ENCODE measurements around the gene COX6B2.

The COX6B2 gene

DNA sequence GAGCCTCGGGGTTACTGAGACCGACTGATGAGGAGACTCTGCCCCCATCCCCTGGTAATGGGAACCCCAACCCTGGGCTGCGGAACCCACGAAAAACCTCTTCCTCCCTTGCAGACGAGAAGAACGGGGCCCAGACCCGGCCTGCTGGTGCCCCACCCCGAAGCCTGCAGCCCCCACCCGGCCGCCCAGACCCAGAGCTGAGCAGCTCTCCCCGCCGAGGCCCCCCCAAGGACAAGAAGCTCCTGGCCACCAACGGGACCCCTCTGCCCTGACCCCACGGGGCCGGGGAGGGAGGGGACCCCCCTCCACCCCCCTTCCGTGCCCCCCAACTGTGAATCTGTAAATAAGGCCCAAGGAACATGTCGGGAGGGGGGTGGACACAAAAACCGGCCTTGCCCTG, 42.7 kb downstream of the COX6B2 start:
- no peak for DNase-seq

DNA sequence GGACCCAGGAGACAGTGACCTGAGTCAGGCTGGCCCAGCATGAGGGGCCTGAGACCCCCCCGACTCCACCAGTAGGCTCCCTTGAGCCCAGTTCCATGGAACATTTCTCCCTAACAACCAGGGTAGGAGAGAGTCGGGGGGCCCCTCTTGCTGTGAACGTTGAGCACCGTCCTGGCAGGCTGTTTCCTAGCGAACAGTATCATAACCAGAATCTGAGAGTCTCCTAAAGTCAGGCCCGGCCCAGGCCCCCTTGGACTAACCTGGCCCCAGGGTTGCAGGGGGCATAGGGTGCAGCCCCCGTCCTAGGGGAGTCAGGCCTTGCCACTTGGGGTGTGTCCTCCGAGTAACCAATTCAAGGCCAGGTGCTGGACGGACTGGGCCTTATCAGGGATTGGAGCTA, 43.1 kb downstream of the COX6B2 start:
- no peak for DNase-seq

DNA sequence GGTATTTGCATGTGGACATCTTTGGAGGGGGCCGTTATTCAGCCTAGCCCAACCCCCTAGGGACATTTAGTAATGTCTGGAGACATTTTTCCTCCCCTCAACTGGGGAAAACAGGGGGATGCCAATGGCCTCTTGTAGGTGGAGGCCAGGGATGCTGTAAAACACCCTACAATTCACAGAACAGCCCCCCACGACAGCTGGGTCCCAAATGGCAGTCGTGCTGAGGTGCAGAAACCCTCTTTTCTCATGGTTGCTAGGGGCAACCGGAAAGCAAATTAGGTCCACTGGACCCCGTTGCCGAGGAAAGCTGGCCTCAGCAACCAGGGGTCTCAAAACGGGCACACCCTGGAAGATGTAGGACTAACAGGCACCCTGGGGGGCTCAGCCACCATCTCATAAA, 44.0 kb downstream of the COX6B2 start:
- DNase-seq: no peak

DNA sequence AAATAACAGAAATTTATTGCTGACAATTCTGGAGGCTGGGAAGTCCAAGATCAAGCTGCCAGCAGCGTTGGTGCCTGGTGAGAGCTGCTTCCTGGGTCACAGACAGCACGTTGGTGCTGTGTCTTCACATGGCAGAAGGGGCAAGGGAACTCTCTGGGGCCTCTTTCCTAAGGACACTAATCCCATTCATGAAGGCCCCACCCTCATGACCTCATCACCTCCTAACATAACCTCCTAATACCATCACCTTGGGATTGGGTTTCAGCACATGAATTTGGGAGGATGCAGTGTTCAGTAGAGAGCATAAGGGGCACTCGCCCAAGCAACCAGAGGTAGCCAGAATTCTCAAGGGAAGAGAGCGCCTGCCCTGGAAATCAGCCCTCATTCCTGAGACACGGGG, 45.1 kb downstream of the COX6B2 start:
- no peak for DNase-seq

DNA sequence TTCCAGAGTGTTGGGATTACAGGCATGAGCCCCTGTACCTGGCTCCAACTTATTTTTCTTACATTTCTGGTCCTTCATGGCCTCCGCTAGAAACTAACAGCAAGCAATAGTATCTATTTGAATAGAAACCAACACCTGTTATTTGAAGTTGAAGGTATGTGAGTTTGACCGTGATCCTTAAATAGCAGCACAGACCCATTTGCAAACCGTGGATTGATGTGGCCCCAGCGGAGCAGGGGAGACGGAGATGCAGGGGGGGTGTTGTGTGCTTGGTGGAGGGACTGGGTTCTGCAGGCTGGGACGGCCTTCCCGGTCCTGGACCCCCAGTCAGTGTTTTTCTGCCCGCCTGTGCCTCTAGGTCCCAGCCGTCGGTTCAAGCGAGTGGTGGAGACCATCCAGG, 46.2 kb downstream of the COX6B2 start:
- no peak for DNase-seq

DNA sequence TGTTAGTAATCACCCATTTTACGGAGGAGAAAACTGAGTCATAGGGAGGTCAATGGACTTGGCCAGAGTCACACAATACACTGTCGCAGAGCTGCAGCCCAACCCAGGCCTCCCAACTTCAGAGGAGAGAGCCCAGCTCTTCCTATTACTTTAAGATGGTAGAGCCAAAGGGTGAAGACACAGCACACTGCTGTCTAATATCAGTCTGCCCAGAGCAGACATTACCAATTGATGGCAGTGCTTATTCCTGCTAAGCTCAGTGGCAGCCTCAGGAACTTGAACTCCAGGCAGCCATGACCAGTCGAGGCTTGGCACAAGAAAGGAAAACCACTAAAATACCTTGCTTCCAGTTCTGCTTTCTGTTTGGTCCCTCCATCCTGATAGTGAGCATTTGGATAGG, 47.8 kb downstream of the COX6B2 start:
- DNase-seq: no peak

DNA sequence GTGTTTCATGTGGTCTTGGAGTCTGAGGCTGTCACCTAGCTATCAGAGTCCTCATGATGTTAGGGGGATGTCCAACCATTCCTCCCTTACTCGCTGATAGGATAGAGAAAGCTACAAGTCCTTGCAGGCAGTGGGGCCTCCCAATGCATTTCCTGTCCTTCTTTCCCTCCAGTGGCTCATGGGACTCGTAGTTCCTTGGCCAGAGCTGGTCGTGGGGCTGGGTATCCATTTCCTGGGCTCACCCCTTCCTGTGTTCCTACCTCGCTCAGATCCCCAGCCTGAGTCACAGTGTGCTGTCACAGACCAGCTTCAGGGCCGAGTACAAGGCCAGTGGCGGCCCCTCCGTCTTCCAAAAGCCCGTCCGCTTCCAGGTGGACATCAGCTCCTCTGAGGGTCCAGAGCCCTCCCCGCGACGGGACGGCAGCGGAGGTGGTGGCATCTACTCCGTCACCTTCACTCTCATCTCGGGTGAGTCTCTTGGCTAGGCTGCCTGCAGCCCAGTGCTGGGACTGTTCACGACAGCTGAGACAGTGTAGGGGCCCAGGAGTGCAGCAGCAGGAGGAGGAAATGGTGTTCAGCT, 48.4 kb downstream of the COX6B2 start:
- no peak for DNase-seq

DNA sequence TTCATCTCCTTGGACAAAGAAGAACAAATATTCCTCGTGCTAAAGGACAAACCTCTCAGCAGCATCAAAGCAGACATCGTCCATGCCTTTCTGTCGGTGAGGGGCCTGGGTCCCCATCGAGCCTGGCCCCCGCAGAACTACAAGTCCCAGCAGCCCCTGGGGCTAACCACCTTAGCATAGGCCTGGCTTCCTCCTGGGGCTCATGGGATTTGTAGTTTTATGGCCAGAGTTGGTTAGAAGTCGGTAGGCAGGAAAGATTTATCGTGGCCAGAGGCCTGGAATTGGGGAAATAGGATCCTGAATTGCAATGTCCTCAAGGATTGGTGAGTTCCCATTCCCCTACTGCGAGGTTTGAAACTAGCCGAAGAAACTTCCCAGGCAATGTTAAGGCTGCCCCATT, 49.0 kb downstream of the COX6B2 start:
- peak in 3 of 4 experiments; percentile 10 to 18 (median 13) for DNase-seq

DNA sequence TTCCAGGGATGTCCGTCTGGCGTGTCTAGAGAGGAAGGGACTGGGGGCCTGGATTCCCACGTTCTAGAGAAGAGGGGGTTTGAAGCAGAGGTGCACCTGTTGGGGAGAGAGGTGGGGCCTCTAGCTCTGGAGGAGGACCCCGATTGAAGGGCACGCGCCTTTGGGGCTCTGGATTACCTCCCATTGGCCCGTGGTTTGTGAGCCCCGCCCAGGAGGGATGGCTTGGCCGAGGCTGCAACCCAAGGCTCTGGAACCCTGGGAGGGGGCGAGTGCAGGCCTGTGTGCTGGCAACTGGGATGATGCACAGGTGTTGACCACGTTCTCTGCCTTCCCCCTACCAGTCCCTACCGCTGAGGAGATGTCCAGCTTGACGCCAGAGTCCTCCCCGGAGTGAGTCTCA, 49.5 kb downstream of the COX6B2 start:
- no peak for DNase-seq

DNA sequence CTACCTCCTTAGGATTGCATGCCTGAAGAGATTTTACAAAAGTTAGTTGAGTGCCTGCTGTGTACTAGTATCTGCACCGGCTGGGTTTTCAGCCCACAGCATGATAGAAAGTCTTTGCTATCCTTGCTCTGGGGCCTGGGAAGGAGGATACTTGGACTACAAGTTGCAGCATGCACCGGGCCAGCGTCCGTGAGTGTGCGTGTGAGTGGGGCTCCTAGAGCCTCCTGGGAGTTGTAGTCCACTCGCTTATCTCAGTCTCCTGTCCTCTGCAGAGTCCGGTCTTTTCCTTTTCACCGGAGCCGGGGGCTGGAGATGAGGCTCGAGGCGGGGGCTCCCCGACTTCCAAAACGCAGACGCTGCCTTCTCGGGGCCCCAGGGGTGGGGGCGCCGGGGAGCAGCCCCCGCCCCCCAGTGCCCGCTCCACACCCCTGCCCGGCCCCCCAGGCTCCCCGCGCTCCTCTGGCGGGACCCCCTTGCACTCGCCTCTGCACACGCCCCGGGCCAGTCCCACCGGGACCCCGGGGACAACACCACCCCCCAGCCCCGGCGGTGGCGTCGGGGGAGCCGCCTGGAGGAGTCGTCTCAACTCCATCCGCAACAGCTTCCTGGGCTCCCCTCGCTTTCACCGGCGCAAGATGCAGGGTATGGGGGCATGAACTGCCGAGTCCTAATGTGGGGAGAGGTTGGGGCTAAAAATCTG, 50.1 kb downstream of the COX6B2 start:
- no peak for DNase-seq

DNA sequence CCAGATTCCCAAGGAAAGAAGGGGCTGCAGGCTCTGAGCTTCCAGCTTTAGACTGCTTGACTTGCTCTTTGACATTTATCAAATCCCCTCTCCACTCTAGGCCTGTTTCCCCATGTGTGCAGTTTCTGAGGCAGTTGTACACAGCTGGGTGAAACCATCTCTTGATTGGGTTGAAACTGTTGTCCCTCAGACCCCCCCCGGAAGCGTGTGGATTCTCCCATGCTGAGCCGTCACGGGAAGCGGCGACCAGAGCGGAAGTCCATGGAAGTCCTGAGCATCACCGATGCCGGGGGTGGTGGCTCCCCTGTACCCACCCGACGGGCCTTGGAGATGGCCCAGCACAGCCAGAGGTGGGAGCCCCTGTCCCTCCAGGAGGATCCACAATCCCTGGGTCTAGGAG, 51.0 kb downstream of the COX6B2 start:
- no peak for DNase-seq

DNA sequence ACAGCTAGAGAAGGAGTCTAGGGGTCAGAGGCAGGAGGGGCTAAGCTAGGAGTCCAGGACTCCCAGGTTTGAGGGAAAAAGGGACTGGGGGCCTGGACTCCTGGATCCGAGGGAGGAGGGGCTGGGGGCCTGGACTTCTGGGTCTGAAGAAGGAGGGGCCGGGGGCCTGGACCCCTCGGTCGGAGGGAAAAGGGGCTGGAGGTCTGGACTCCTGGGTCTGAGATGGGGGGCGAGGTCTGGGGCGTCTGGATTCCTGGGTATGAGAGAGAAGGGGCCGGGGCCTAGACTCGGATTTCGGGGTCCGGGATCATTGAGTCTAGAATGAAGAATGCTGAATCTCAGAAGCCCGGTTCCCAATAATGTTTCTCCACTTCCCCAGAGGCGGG, 52.2 kb downstream of the COX6B2 start:
- DNase-seq: no peak

DNA sequence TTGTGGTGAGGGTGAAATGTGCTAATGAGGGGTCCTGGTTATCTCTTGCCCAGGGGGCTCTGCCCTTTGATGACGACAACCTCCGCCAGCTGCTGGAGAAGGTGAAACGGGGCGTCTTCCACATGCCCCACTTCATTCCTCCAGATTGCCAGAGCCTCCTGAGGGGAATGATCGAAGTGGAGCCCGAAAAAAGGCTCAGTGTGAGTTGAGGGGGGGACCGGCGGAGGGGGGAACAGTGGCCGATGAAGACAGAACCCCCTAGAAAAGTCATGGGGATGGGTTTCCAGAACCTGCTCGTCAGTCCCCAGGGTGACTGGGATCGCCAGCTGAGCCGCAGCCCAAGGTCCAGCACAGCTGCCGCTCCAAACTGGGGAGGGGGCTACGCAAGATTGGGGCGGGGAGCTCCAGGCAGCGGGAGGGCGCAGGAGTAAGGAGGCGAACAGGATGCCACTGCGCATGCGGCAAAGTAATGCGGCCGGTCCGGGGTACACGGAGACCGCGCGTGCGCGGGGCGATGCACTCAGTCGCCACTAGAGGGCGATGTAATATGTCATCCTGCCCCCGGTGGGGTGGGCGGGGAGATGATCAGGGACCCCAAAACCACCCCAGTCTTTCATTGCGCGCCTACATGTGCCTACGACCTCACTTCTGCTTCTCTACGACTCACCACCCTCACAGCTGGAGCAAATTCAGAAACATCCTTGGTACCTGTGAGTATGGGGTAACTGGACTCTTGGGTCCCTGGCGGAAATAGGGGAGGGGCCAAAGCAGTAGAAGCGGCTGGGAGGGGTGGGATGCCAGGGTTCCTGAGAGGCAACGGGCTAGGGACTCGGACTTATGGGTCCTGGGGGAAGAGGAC, 52.8 kb downstream of the COX6B2 start:
- DNase-seq: peak; percentile 77 to 96 (median 88)

DNA sequence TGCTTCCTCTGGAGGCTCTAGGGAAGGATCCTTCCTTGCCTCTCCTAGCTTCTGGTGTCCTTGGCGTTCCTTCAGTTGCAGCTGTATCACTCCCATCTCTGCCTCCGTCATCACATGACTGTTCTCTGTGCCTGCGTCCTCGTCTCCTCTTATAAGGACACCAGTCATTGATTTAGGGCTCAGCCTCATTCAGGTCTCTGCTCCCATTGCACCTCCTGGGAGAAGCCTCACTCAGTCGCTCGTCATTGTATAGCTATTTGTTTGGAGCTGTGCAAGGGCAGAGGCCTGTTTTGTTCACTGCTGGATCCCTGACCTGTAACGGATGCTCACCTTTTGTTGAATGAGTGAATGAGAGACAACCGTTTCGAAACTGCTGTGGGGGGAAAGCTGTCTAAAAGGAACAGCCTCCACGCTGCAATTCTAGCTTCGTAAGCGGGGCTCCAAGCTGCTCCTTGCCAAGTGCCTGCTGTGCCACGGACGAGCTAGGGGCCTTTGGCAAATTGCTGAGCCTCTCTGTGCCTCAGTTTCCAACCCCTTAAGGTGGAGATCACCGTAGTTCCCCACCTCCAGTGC, 53.5 kb downstream of the COX6B2 start:
- DNase-seq: no peak

DNA sequence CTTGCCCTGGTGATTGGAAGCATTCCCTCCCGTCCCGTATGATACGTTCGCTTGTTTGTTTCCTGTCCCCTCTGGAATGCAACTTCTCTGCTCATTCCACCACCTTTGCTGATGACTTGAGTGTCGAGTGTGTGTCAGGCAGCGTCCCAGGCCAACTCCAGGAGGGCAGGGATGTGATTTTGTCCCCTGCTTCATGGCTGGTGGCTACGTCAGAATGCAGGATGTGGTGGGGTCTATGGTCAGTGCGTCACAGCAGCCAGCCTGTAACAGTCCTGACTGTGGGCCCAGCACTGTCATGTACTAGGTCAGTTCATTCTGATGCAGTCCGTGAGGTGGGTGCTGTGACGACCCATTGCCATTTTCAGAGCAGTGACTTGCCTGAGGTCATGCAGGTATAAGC, 54.5 kb downstream of the COX6B2 start:
- DNase-seq: no peak

Measured in activated CD4-positive, CD25-positive, alpha-beta regulatory T cell (primary cell).